Adipocyte (in vitro differentiated cells): ENCODE results near the gene VARS2.
"Not testable (repeated sequence)": the region's sequence is repeated elsewhere in the genome, so short reads cannot be mapped to it uniquely, and the experiment has no call there.

Source experiments
- DNase-seq: peaks from one replicate; pipeline ENCODE4 v3.0.0-alpha.2; 2015; ENCODE audit warnings: low read depth
- H3K27me3 ChIP-seq: replicated peaks from 2 replicates; pipeline ENCODE4 v1.7.0; 2013; ENCODE audit warnings: mild to moderate bottlenecking, low read length, moderate library complexity; ENCODE audit not compliant: control insufficient read depth, insufficient read depth
- H3K36me3 ChIP-seq: 2 replicates; pipeline ENCODE4 v1.7.0; 2013; ENCODE audit warnings: low read length, mild to moderate bottlenecking, moderate library complexity; ENCODE audit not compliant: control insufficient read depth, insufficient read depth, severe bottlenecking
- H3K4me1 ChIP-seq: 2 replicates; pipeline ENCODE4 v1.7.0; 2013; ENCODE audit warnings: mild to moderate bottlenecking, low read length, moderate library complexity; ENCODE audit not compliant: control insufficient read depth, insufficient read depth
- H3K4me3 ChIP-seq: 2 replicates; pipeline ENCODE4 v1.7.0; 2013; ENCODE audit warnings: mild to moderate bottlenecking, low read length, moderate library complexity
- H3K9ac ChIP-seq: 2 replicates; pipeline ENCODE4 v1.7.0; 2013; ENCODE audit warnings: mild to moderate bottlenecking, low read length, moderate library complexity
- H3K9me3 ChIP-seq: 2 replicates; pipeline ENCODE4 v1.7.0; 2013; ENCODE audit warnings: mild to moderate bottlenecking, low read length, moderate library complexity; ENCODE audit not compliant: control insufficient read depth

Gene VARS2

DNA sequence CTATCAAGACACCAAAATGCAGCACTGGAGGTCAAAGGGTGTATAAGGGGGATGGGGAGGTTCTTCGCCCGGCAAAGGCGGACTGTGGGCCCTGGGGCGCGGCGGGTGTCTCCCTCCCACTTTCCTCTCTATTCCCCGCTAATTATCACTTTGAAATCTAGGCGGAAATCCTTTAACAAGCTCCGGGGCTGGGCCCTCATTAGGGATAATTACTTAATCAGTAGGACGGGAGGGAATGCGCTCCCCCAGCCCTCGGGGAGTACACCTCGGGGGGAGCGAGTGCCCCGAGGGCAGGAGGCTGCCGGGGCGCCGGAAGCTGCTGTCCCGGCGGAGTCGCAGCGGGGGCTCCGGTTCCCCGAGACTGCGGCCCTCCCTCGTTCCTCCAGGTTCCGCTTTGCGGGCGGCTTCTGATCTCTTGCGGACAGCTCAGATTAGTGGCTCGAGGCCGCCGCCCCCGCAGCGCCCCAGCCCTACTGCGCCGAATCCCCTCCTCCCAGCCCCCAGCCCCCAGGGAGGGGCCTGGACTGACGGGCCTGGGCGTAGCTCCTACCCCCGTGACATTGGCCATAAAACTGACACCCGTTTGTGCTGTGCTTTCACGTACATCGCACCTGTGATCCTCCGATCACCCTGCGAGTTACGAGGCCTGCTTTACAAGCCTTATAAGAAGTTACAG lies 41.5 kb downstream of the VARS2 start:
- Histone ChIP-seq H3K27me3 (peaks cover 63% of the 10 kb centered on the region), H3K9me3 (peaks cover 14% of the 10 kb centered on the region), H3K4me1 (no peaks in the 10 kb centered on the region), H3K9ac (peak overlapping the region; percentile 36), H3K36me3 (no peaks in the 10 kb centered on the region), H3K4me3 (peak overlapping the region; percentile 61)
- peak; percentile 59 for DNase-seq

- H3K4me3 ChIP-seq: no peak overlapping the region
- H3K9me3 ChIP-seq: no peaks in the 10 kb centered on the region
- H3K36me3 ChIP-seq: no peaks in the 10 kb centered on the region
- H3K27me3 ChIP-seq: peaks cover 42% of the 10 kb centered on the region
- H3K9ac ChIP-seq: no peak overlapping the region
- DNase-seq: no peak
- peaks cover 10% of the 10 kb centered on the region for H3K4me1 ChIP-seq
Observed at GRCh38 chr6:30957716-30958115, 43.7 kb downstream of the VARS2 start.

DNA sequence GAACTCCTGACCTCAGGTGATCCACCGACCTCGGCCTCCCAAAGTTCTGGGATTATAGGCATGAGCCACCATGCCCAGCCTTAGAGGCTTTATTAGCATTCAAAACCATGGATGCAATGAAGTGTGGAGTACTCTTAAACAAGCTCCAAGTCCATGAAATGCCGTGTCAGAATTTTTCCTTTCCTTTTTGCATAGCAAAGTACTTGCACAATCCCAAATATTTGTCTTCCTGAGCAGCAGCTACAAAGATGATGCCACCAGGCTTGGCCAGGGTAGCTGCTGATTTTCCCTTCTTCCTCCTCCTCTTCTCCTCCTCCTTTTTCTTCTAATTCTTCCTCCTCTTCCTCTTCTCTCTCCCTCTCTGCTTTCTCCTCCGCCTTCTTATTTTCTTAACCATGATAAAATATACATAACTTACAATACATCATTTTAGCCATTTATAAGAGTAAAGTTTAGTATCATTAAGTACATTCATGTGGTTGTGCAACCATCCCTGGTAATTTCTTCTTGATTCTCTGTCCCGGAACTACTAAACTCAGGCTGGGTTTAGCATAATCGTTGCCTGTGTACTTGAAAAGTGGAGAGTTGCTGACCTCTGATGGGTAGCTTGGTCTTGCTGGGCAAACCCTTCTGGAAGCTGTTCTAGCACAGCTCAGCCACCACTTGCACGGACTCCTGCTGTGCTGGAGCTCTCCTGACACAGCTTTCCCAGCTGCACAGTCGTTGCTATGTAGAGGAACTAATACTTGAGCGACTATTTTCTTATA lies 47.1 kb downstream of the VARS2 start:
- H3K4me1 ChIP-seq: peaks cover 10% of the 10 kb centered on the region
- H3K9ac ChIP-seq: no peak overlapping the region
- H3K36me3 ChIP-seq: no peaks in the 10 kb centered on the region
- no peaks in the 10 kb centered on the region for H3K9me3 ChIP-seq
- peak; percentile 81 for DNase-seq
- H3K27me3 ChIP-seq: peaks cover 29% of the 10 kb centered on the region
- H3K4me3 ChIP-seq: no peak overlapping the region

DNA sequence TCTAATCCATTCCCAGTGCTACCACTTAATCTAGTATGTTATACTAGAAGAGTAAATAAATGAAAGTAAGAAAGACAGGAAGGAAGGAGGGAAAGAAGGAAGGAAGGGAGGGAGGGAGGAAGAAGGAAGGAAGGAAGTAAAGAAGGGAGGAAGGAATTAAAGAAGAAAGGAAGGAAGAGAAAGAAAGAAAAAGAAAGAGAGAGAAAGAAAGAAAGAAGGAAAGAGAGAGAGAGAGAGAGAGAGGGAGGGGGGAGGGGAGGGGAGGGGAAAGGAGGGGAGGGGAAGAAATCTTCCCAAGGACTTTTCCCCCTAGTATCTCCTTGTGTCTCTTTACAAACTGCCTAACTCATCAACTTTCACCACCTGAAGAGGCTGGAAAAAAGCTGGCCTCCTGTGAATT lies 48.7 kb downstream of the VARS2 start:
- H3K9ac ChIP-seq: no peak overlapping the region
- H3K27me3 ChIP-seq: peaks cover 22% of the 10 kb centered on the region
- no peak for DNase-seq
- no peak overlapping the region for H3K4me3 ChIP-seq
- H3K9me3 ChIP-seq: no peaks in the 10 kb centered on the region
- H3K36me3 ChIP-seq: no peaks in the 10 kb centered on the region
- H3K4me1 ChIP-seq: peaks cover 10% of the 10 kb centered on the region

GRCh38 chr6:30963641-30964040 lies 49.6 kb downstream of the VARS2 start:
- H3K36me3 ChIP-seq: no peaks in the 10 kb centered on the region
- H3K9me3 ChIP-seq: no peaks in the 10 kb centered on the region
- H3K4me3 ChIP-seq: no peak overlapping the region
- no peak for DNase-seq
- H3K27me3 ChIP-seq: peaks cover 21% of the 10 kb centered on the region
- H3K4me1 ChIP-seq: peaks cover 10% of the 10 kb centered on the region
- H3K9ac ChIP-seq: no peak overlapping the region

DNA sequence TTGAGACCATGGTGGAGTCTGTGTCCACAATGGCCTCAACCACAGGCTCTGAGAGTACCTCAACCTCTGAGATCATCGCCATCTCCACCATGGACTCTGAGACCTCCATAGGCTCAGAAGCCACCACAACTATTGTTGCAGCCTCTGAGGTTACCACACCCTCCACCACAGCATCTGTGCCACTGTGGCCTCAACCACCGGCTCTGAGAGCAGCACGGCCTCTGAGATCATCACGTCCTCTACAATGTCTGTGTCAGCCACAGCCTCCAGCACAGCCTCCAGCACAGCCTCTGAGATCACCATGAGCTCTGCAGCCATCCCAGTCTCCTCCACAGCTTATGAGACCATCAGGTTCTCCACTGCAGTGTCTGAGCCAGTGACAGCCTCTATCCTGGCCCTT lies 50.0 kb downstream of the VARS2 start:
- H3K36me3 ChIP-seq: no peaks in the 10 kb centered on the region

GRCh38 chr6:30965140-30965601 lies 51.1 kb downstream of the VARS2 start:
- Histone ChIP-seq H3K36me3 (no peaks in the 10 kb centered on the region), H3K9ac (no peak overlapping the region), H3K4me3 (no peak overlapping the region), H3K9me3 (no peaks in the 10 kb centered on the region), H3K27me3 (peaks cover 17% of the 10 kb centered on the region), H3K4me1 (peaks cover 10% of the 10 kb centered on the region)
- no peak for DNase-seq

More for the DNA sequence above, 50.0 kb downstream of the VARS2 start:
- H3K4me3 ChIP-seq: no peak overlapping the region
- peaks cover 19% of the 10 kb centered on the region for H3K27me3 ChIP-seq
- no peaks in the 10 kb centered on the region for H3K9me3 ChIP-seq
- H3K9ac ChIP-seq: no peak overlapping the region
- peaks cover 10% of the 10 kb centered on the region for H3K4me1 ChIP-seq
- DNase-seq: no peak

- Histone ChIP-seq H3K27me3 (peaks cover 17% of the 10 kb centered on the region), H3K9me3 (no peaks in the 10 kb centered on the region), H3K9ac (no peak overlapping the region), H3K36me3 (no peaks in the 10 kb centered on the region), H3K4me1 (peaks cover 5% of the 10 kb centered on the region), H3K4me3 (no peak overlapping the region)
- no peak for DNase-seq
Observed at GRCh38 chr6:30966154-30966553, 52.1 kb downstream of the VARS2 start.

- H3K4me1 ChIP-seq, H3K4me3 ChIP-seq, H3K36me3 ChIP-seq, H3K9ac ChIP-seq, H3K9me3 ChIP-seq, DNase-seq: not testable (repeated sequence)
- peaks cover 30% of the 10 kb centered on the region for H3K27me3 ChIP-seq
Observed at GRCh38 chr6:30969171-30969570, 55.1 kb downstream of the VARS2 start.

DNA sequence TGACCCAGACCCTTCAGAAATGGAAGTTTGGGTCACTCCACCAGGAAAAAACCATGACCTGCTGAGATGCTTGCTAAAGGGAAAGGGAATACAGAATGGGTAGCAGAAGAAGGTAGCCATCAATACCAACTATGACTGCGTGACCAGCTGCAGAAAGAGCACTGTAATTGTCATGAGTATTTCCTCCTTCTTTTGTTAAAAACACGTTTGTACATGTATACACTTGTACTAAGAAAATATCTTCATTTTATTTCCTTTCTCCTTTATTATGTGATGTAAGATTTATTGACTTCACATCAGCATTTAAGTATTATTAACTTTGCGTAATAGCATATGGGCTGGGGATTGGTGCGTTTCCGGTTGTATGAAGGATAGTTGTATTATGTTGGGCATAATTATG lies 56.9 kb downstream of the VARS2 start:
- Histone ChIP-seq H3K4me3 (no peak overlapping the region), H3K27me3 (peaks cover 20% of the 10 kb centered on the region), H3K36me3 (no peaks in the 10 kb centered on the region), H3K9ac (no peak overlapping the region), H3K9me3 (no peaks in the 10 kb centered on the region), H3K4me1 (no peaks in the 10 kb centered on the region)
- no peak for DNase-seq

DNA sequence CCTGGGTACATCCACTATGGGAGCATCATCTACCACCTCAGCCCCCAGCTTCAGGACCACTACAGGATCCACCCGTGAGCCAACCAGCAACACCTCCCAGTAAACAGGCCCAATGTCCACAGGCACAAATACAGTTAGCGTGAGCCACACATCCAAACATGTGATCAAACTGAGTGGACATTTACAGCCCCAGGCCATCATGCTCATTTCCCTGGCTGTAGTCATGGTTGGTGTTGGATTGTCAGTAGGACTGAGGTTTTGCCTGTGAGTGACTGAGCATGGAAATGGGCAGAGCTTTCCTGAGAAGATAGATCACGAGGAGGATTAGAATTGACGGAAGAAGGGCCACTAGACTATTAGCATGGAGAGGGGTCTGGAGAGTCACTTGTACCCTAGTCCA lies 58.8 kb downstream of the VARS2 start:
- Histone ChIP-seq H3K9ac (no peak overlapping the region), H3K4me1 (no peaks in the 10 kb centered on the region), H3K36me3 (no peaks in the 10 kb centered on the region), H3K4me3 (no peak overlapping the region), H3K9me3 (no peaks in the 10 kb centered on the region), H3K27me3 (peaks cover 20% of the 10 kb centered on the region)
- no peak for DNase-seq
